Endothelial cell of umbilical vein (primary cell): ENCODE results near the gene SYNGR3. TPM values are rescaled to one million over a fixed set of nuclear protein-coding genes. Genes with fewer than 3 reads are reported as not detected.
A peak's percentile ranks its signal among the peaks of the same experiment; 100 is the strongest.

ENCODE experiments used
- BruUV-seq: library from RNA; stranded (reverse); fragments of 400-500 nt; replicated peaks from 2 replicates; lab custom pipeline; 2021; lab: Mats Ljungman, UMichigan
- CTCF ChIA-PET: fragments of 300-600, 350-600 bp; sonication (Branson Sonifier 250); formaldehyde crosslinking; loops from one replicate; lab custom pipeline; 2021; ENCODE audit warnings: antibody characterized with exemption, inconsistent platforms; lab: Charles Lee
- POLR2A ChIA-PET: fragments of 300-600, 350-600 bp; sonication (Branson Sonifier 250); formaldehyde crosslinking; loops from one replicate; lab custom pipeline; 2021; ENCODE audit warnings: antibody characterized with exemption, inconsistent platforms; lab: Charles Lee
- DNase-seq: peaks from one replicate; pipeline ENCODE4 v3.0.0-alpha.2; 2011; ENCODE audit warnings: low read depth, low spot score
- FAIRE-seq: peaks from 2 replicates; lab custom pipeline; 2011; peaks lifted over from hg19 to GRCh38; lab: Jason Lieb, UNC
- H2AFZ ChIP-seq: 2 replicates; pipeline ENCODE4 v1.6.0; 2012; ENCODE audit warnings: low read depth, low read length, control low read depth, inconsistent platforms
- H3K27ac ChIP-seq: 2 replicates; pipeline ENCODE4 v1.5.1; 2011; ENCODE audit warnings: low read depth, mild to moderate bottlenecking, control low read depth, low read length, moderate library complexity; ENCODE audit not compliant: insufficient read depth
- H3K27me3 ChIP-seq, 2 experiments: 2 replicates each; pipeline versions ENCODE4 v1.6.0 to v1.6.1; 2011; ENCODE audit warnings: low read length in 2 of 2, mixed read lengths in 1 of 2; ENCODE audit not compliant: control insufficient read depth in 2 of 2, insufficient read depth in 2 of 2
- H3K36me3 ChIP-seq, 2 experiments: 2 replicates in 1 of 2; 3 replicates in 1 of 2; pipeline ENCODE4 v1.5.1; 2011; ENCODE audit warnings: low read length in 2 of 2, mild to moderate bottlenecking in 1 of 2, moderate library complexity in 1 of 2; ENCODE audit not compliant: control insufficient read depth in 2 of 2, insufficient read depth in 2 of 2; ENCODE audit errors: extremely low read depth in 1 of 2
- H3K4me1 ChIP-seq: 3 replicates; pipeline ENCODE4 v1.5.1; 2011; ENCODE audit warnings: mild to moderate bottlenecking, low read length; ENCODE audit not compliant: control insufficient read depth, insufficient read depth; ENCODE audit errors: extremely low read depth
- H3K4me2 ChIP-seq: 2 replicates; pipeline ENCODE4 v1.6.1; 2011; ENCODE audit warnings: low read length, control low read depth, mixed read lengths; ENCODE audit not compliant: insufficient read depth
- H3K4me3 ChIP-seq, 3 experiments: fragments of 200-600 bp in 1 of 3; sonication (generic), shearing (Covaris generic) in 1 of 3; replicated peaks in 1 of 3; 2 replicates each; pipeline ENCODE4 v1.5.1; 2011 to 2016; ENCODE audit warnings: control low read depth in 3 of 3, low read length in 3 of 3, mild to moderate bottlenecking in 2 of 3, inconsistent platforms in 1 of 3, low read depth in 1 of 3, moderate library complexity in 1 of 3; ENCODE audit not compliant: insufficient read depth in 1 of 3
- H3K79me2 ChIP-seq: 2 replicates; pipeline ENCODE4 v1.6.0; 2012; ENCODE audit warnings: low read length, inconsistent platforms; ENCODE audit not compliant: control insufficient read depth, insufficient read depth
- H3K9ac ChIP-seq: replicated peaks from 2 replicates; pipeline ENCODE3; 2011; ENCODE audit warnings: low read length, control low read depth; ENCODE audit not compliant: insufficient read depth; ENCODE audit errors: extremely low read depth
- H3K9me1 ChIP-seq: replicated peaks from 3 replicates; pipeline ENCODE4 v1.6.0; 2011; ENCODE audit warnings: mild to moderate bottlenecking, low read length; ENCODE audit not compliant: control insufficient read depth, insufficient read depth; ENCODE audit errors: extremely low read depth
- H3K9me3 ChIP-seq: replicated peaks from 2 replicates; pipeline ENCODE4 v1.5.1; 2012; ENCODE audit warnings: low read length, inconsistent platforms; ENCODE audit not compliant: control insufficient read depth, insufficient read depth
- H4K20me1 ChIP-seq: replicated peaks from 2 replicates; pipeline ENCODE3; 2011; ENCODE audit warnings: mild to moderate bottlenecking, low read length; ENCODE audit not compliant: control insufficient read depth, insufficient read depth; ENCODE audit errors: extremely low read depth
- CTCF ChIP-seq, 2 donors: IDR thresholded peaks; 1 replicate in 1 of 2; 2 replicates in 1 of 2; pipeline ENCODE4 v1.5.1; 2011; ENCODE audit warnings: low read length in 2 of 2, mild to moderate bottlenecking in 2 of 2, moderate library complexity in 2 of 2, control low read depth in 1 of 2, inconsistent platforms in 1 of 2, low read depth in 1 of 2; ENCODE audit not compliant: insufficient read depth in 1 of 2; ENCODE audit errors: extremely low read depth in 1 of 2
- EZH2 ChIP-seq: IDR thresholded peaks from 2 replicates; pipeline ENCODE4 v1.6.1; 2012; ENCODE audit warnings: borderline replicate concordance, low read depth, mild to moderate bottlenecking, moderate library complexity, low read length, inconsistent platforms; ENCODE audit not compliant: severe bottlenecking
- FOS ChIP-seq: IDR thresholded peaks from 2 replicates; pipeline ENCODE4 v1.6.1; 2011; ENCODE audit warnings: mild to moderate bottlenecking, low read length, moderate library complexity, borderline replicate concordance; ENCODE audit not compliant: insufficient read depth
- GATA2 ChIP-seq: IDR thresholded peaks from 2 replicates; pipeline ENCODE4 v1.7.0; 2011; ENCODE audit warnings: low read depth, mild to moderate bottlenecking, moderate library complexity, mixed read lengths, low read length; ENCODE audit not compliant: insufficient read length, insufficient read depth
- POLR2A ChIP-seq: IDR thresholded peaks from 2 replicates; pipeline ENCODE4 v1.6.1; 2012; ENCODE audit warnings: low read depth, mild to moderate bottlenecking, control low read depth, low read length
- POLR2AphosphoS5 ChIP-seq: IDR thresholded peaks from 2 replicates; pipeline ENCODE4 v1.6.1; 2012; ENCODE audit warnings: low read depth, mild to moderate bottlenecking, control low read depth, low read length, moderate library complexity; ENCODE audit not compliant: insufficient read depth
- dilution Hi-C: fragments of 300-500 bp; cut with MboI; formaldehyde crosslinking; loops from one replicate; pipeline ENCODE4 v1.15.0; 2019; ENCODE audit warnings: low sequenced_read_pairs; ENCODE audit not compliant: extremely low pct_ligation_motif_present
- intact Hi-C: fragments of 100-400 bp; cut with micrococcal nuclease; formaldehyde crosslinking; loops from one replicate; pipeline ENCODE4 v1.10.0; 2022
- polyA plus RNA-seq, 4 experiments: library from polyadenylated mRNA; depleted of rRNA in 3 of 4; stranded (reverse) in 3 of 4; unstranded in 1 of 4; fragments of >200 nt; gene quantifications; 2 replicates each; pipeline versions ENCODE4 v1.2.1 to v1.2.3, GENCODE V29; 2011 to 2012; ENCODE audit warnings: missing spikeins in 1 of 4
- total RNA-seq: library from RNA; stranded (reverse); gene quantifications from 2 replicates; pipeline ENCODE4 v1.2.3, GENCODE V29; 2021

SYNGR3 gene
- total and polyA plus RNA-seq, 2 donors (not counting 3 experiments of a cell fraction or from before 2014, with no cell fraction given): 0.95 to 1.4 TPM

DNA sequence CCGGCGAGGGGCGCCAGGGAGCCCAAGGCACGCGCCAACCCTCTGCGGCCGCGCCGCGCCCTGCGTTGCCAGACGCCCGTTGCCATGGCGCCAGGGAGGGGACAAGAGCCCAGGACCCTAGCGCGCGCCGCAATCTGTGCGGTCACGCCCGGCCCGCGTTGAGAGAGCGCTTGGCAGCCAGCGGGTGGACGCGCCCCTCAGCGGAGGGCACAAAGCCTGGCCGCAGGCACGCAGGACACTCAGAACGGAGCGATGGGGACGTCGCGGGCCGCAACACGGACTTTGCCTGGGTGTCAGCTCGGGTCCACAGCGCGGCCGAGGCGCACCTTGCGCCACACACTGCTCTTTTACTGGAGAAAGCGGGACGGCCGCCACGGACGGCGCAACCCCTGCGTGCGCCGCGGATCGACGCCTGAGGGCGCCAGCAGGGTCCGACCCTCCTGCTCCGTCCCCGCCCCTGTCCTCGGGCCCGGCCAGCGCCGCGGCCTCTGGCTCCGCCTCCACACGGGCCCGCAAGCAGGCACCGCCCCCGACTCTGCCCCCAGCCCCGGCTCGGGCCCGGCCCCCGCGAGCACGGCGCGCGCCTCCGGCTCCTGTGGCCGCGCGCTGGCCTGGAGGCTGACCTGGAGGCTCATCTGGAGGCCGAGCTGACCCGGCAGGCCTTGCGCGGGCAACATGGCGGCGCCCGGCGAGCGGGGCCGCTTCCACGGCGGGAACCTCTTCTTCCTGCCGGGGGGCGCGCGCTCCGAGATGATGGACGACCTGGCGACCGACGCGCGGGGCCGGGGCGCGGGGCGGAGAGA lies 6.0 kb upstream of the SYNGR3 start, which contains the start of gene GFER:
Gene GFER, plus strand, starts transcription at position 650 of the 803 bp plus-strand sequence. Its CDS starts 26 bp downstream, at position 676.
- peak within 1 kb of the TSS; percentile 67 for H3K4me2 ChIP-seq
- ChIA-PET CTCF (interaction anchor here (1.2 to 5.0 kb wide), 4 partner anchors 18 to 157 kb away, joined by 3 to 21 read pairs (median 8); no protein-coding TSS in a partner anchor), POLR2A (no interaction called here)
- H3K4me1 ChIP-seq: peaks cover 15% of the 10 kb centered on the region
- H3K79me2 ChIP-seq: peaks cover 5% of the 10 kb centered on the region
- H3K9me3 ChIP-seq: no peaks in the 10 kb centered on the region
- H3K9me1 ChIP-seq: no peaks in the 10 kb centered on the region
- peak within 1 kb of the TSS; percentile 51 to 75 (median 71) for H3K4me3 ChIP-seq
- peak; percentile 90 for TF ChIP-seq POLR2A
- TF ChIP-seq EZH2: no peak
- no peak for TF ChIP-seq FOS
- peak; percentile 94 for TF ChIP-seq POLR2AphosphoS5
- TF ChIP-seq GATA2: no peak
- peak; percentile 18 to 54 for TF ChIP-seq CTCF (IDR thresholded peaks at IDR 0.05; ENCODE audit: extremely low read depth in 1 of 2, insufficient read depth in 1 of 2, low read depth in 1 of 2, low read length in 2 of 2)
- no peak within 1 kb of the TSS for H3K27ac ChIP-seq
- FAIRE-seq: peak; percentile 89
- H3K36me3 ChIP-seq: peaks cover 0 to 7% of the 10 kb centered on the region in 2 experiments
- H3K27me3 ChIP-seq: peaks cover 37 to 41% of the 10 kb centered on the region in 2 experiments
- intact Hi-C loops: loop anchor here (1.0 kb wide), 1 partner anchor 12 kb away; no protein-coding TSS in a partner anchor
- no TSS peak for BruUV-seq
- H3K9ac ChIP-seq: peak within 1 kb of the TSS; percentile 69
- dilution Hi-C loops: no loop called here
- H2AFZ ChIP-seq: peak within 1 kb of the TSS; percentile 90
- H4K20me1 ChIP-seq: no peaks in the 10 kb centered on the region
- peak; percentile 93 for DNase-seq
